ENCODE measurements around the gene EIF3L.

Gene EIF3L

GRCh38 chr22:37846433-37846832 lies 2.8 kb upstream of the EIF3L start:
- Histone ChIP-seq H3K4me1 (ENCODE audit: control insufficient read depth, insufficient read depth, low read depth, low read length) (peaks cover 9% of the 10 kb centered on the region), H2AK5ac (ENCODE audit: low read length, severe bottlenecking) (no peak overlapping the region), H3K27ac (ENCODE audit: low read length, poor library complexity, severe bottlenecking) (no peak overlapping the region), H3K4me3 (ENCODE audit: insufficient read depth in 1 of 2, low read depth in 1 of 2, low read length in 2 of 2) (no peak overlapping the region), H2BK120ac (ENCODE audit: low read depth, low read length) (no peak overlapping the region), H3K36me3 (ENCODE audit: control insufficient read depth in 1 of 2, insufficient read depth in 2 of 2, low read depth in 1 of 2, low read length in 2 of 2) (peaks cover 3 to 14% of the 10 kb centered on the region in 2 experiments), H3K18ac (ENCODE audit: low read depth in 1 of 2, low read length in 2 of 2) (no peak overlapping the region), H4K91ac (ENCODE audit: low read length) (no peak overlapping the region), H3K9ac (ENCODE audit: low read length) (no peak overlapping the region), H3K27me3 (ENCODE audit: control insufficient read depth in 1 of 2, insufficient read depth in 1 of 2, low read length in 2 of 2) (no peaks in the 10 kb centered on the region), H2BK12ac (ENCODE audit: low read length in 2 of 2) (no peak overlapping the region), H4K8ac (ENCODE audit: low read length) (no peak overlapping the region), H3K14ac (ENCODE audit: low read length in 2 of 2) (no peak overlapping the region), H3K23ac (ENCODE audit: low read length in 2 of 2) (no peak overlapping the region), H3K79me1 (replicated peaks; ENCODE audit: low read length, poor library complexity, severe bottlenecking) (peaks cover 8% of the 10 kb centered on the region), H2BK15ac (ENCODE audit: low read depth, poor library complexity, severe bottlenecking) (no peak overlapping the region), H3K4me2 (ENCODE audit: low read length, poor library complexity, severe bottlenecking) (no peak overlapping the region), H2BK5ac (ENCODE audit: low read depth, low read length, poor library complexity, severe bottlenecking) (no peak overlapping the region), H3K4ac (ENCODE audit: low read depth in 1 of 2, low read length in 2 of 2) (no peak overlapping the region), H2AFZ (ENCODE audit: low read depth, low read length) (no peak overlapping the region), H3K9me3 (ENCODE audit: control insufficient read depth, low read length) (no peaks in the 10 kb centered on the region)
- no peak for DNase-seq
- 97% methylated on average over 2 of the region's 2 CpGs for WGBS

DNA sequence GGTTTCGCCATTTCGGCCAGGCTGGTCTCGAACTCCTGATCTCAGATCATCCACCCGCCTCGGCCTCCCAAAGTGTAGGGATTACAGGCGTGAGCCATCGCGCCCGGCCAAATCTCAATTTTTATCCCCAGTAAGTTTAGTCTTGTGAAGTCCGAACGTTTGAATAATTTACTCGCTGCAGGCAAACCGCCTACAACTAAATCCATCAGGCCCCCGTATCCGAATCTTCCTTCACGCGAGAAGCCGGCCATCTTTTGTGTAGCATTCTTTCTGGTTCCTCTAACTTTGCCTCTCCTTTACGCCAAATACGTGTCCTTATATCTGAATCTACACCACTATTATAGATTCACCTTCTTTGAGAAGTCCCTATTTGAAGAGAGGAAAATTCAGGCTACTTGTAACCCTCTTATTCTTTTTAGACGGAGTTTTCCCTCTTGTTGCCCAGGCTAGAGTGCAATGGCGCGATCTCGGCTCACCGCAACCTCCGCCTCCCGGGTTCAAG lies 581 bp upstream of the EIF3L start:
- Histone ChIP-seq H4K91ac (ENCODE audit: low read length) (no peak overlapping the region), H3K4me1 (ENCODE audit: control insufficient read depth, insufficient read depth, low read depth, low read length) (peaks cover 9% of the 10 kb centered on the region), H3K9me3 (ENCODE audit: control insufficient read depth, low read length) (no peaks in the 10 kb centered on the region), H3K27ac (ENCODE audit: low read length, poor library complexity, severe bottlenecking) (peak overlapping the region; percentile 83), H2BK120ac (ENCODE audit: low read depth, low read length) (no peak overlapping the region), H2BK12ac (ENCODE audit: low read length in 2 of 2) (no peak overlapping the region), H3K23ac (ENCODE audit: low read length in 2 of 2) (peak overlapping the region in 1 of 2 experiments; percentile 30), H3K4ac (ENCODE audit: low read depth in 1 of 2, low read length in 2 of 2) (peak overlapping the region in 1 of 2 experiments; percentile 78), H3K9ac (ENCODE audit: low read length) (peak overlapping the region; percentile 96), H4K8ac (ENCODE audit: low read length) (no peak overlapping the region), H3K36me3 (ENCODE audit: control insufficient read depth in 1 of 2, insufficient read depth in 2 of 2, low read depth in 1 of 2, low read length in 2 of 2) (peaks cover 14 to 35% of the 10 kb centered on the region in 2 experiments), H2BK5ac (ENCODE audit: low read depth, low read length, poor library complexity, severe bottlenecking) (no peak overlapping the region), H3K18ac (ENCODE audit: low read depth in 1 of 2, low read length in 2 of 2) (peak overlapping the region in 1 of 2 experiments; percentile 37), H3K27me3 (ENCODE audit: control insufficient read depth in 1 of 2, insufficient read depth in 1 of 2, low read length in 2 of 2) (no peaks in the 10 kb centered on the region), H2AFZ (ENCODE audit: low read depth, low read length) (no peak overlapping the region), H2BK15ac (ENCODE audit: low read depth, poor library complexity, severe bottlenecking) (no peak overlapping the region), H3K79me1 (replicated peaks; ENCODE audit: low read length, poor library complexity, severe bottlenecking) (peaks cover 13% of the 10 kb centered on the region), H3K4me3 (ENCODE audit: insufficient read depth in 1 of 2, low read depth in 1 of 2, low read length in 2 of 2) (peak overlapping the region; percentile 89 to 100), H3K14ac (ENCODE audit: low read length in 2 of 2) (no peak overlapping the region), H2AK5ac (ENCODE audit: low read length, severe bottlenecking) (no peak overlapping the region), H3K4me2 (ENCODE audit: low read length, poor library complexity, severe bottlenecking) (peak overlapping the region; percentile 53)
- WGBS = 51% methylated on average over 27 of the region's 27 CpGs
- peak; percentile 39 for DNase-seq

GRCh38 chr22:37850801-37851200 lies 1.6 kb downstream of the EIF3L start:
- no peak overlapping the region for H3K23ac ChIP-seq (ENCODE audit: low read length in 2 of 2)
- H3K4ac ChIP-seq (ENCODE audit: low read depth in 1 of 2, low read length in 2 of 2) = no peak overlapping the region
- H2BK120ac ChIP-seq (ENCODE audit: low read depth, low read length) = no peak overlapping the region
- no peak overlapping the region for H2BK15ac ChIP-seq (ENCODE audit: low read depth, poor library complexity, severe bottlenecking)
- no peak overlapping the region for H4K8ac ChIP-seq (ENCODE audit: low read length)
- no peak overlapping the region for H2BK12ac ChIP-seq (ENCODE audit: low read length in 2 of 2)
- H3K27ac ChIP-seq (ENCODE audit: low read length, poor library complexity, severe bottlenecking) = no peak overlapping the region
- H3K9ac ChIP-seq (ENCODE audit: low read length) = peak overlapping the region; percentile 96
- no peak overlapping the region for H2BK5ac ChIP-seq (ENCODE audit: low read depth, low read length, poor library complexity, severe bottlenecking)
- peaks cover 9% of the 10 kb centered on the region for H3K4me1 ChIP-seq (ENCODE audit: control insufficient read depth, insufficient read depth, low read depth, low read length)
- no peak overlapping the region for H2AK5ac ChIP-seq (ENCODE audit: low read length, severe bottlenecking)
- H3K36me3 ChIP-seq (ENCODE audit: control insufficient read depth in 1 of 2, insufficient read depth in 2 of 2, low read depth in 1 of 2, low read length in 2 of 2) = peaks cover 24 to 57% of the 10 kb centered on the region in 2 experiments
- H2AFZ ChIP-seq (ENCODE audit: low read depth, low read length) = no peak overlapping the region
- H3K9me3 ChIP-seq (ENCODE audit: control insufficient read depth, low read length) = no peaks in the 10 kb centered on the region
- peak overlapping the region in 1 of 2 experiments; percentile 100 for H3K4me3 ChIP-seq (ENCODE audit: insufficient read depth in 1 of 2, low read depth in 1 of 2, low read length in 2 of 2)
- 96% methylated on average over 4 of the region's 4 CpGs for WGBS
- H4K91ac ChIP-seq (ENCODE audit: low read length) = no peak overlapping the region
- no peak overlapping the region for H3K4me2 ChIP-seq (ENCODE audit: low read length, poor library complexity, severe bottlenecking)
- peaks cover 17% of the 10 kb centered on the region for H3K79me1 ChIP-seq (replicated peaks; ENCODE audit: low read length, poor library complexity, severe bottlenecking)
- H3K27me3 ChIP-seq (ENCODE audit: control insufficient read depth in 1 of 2, insufficient read depth in 1 of 2, low read length in 2 of 2) = no peaks in the 10 kb centered on the region
- no peak overlapping the region for H3K18ac ChIP-seq (ENCODE audit: low read depth in 1 of 2, low read length in 2 of 2)
- no peak overlapping the region for H3K14ac ChIP-seq (ENCODE audit: low read length in 2 of 2)
- no peak for DNase-seq

GRCh38 chr22:37852418-37852817 lies 3.2 kb downstream of the EIF3L start:
- Histone ChIP-seq H2AFZ (ENCODE audit: low read depth, low read length) (no peak overlapping the region), H3K9me3 (ENCODE audit: control insufficient read depth, low read length) (no peaks in the 10 kb centered on the region), H2BK5ac (ENCODE audit: low read depth, low read length, poor library complexity, severe bottlenecking) (no peak overlapping the region), H4K91ac (ENCODE audit: low read length) (no peak overlapping the region), H2BK12ac (ENCODE audit: low read length in 2 of 2) (no peak overlapping the region), H3K4me2 (ENCODE audit: low read length, poor library complexity, severe bottlenecking) (no peak overlapping the region), H3K9ac (ENCODE audit: low read length) (no peak overlapping the region), H3K4me3 (ENCODE audit: insufficient read depth in 1 of 2, low read depth in 1 of 2, low read length in 2 of 2) (no peak overlapping the region), H3K4me1 (ENCODE audit: control insufficient read depth, insufficient read depth, low read depth, low read length) (peaks cover 9% of the 10 kb centered on the region), H3K18ac (ENCODE audit: low read depth in 1 of 2, low read length in 2 of 2) (no peak overlapping the region), H4K8ac (ENCODE audit: low read length) (no peak overlapping the region), H2AK5ac (ENCODE audit: low read length, severe bottlenecking) (no peak overlapping the region), H3K4ac (ENCODE audit: low read depth in 1 of 2, low read length in 2 of 2) (no peak overlapping the region), H2BK15ac (ENCODE audit: low read depth, poor library complexity, severe bottlenecking) (no peak overlapping the region), H3K36me3 (ENCODE audit: control insufficient read depth in 1 of 2, insufficient read depth in 2 of 2, low read depth in 1 of 2, low read length in 2 of 2) (peaks cover 29 to 67% of the 10 kb centered on the region in 2 experiments), H3K14ac (ENCODE audit: low read length in 2 of 2) (no peak overlapping the region), H3K27me3 (ENCODE audit: control insufficient read depth in 1 of 2, insufficient read depth in 1 of 2, low read length in 2 of 2) (no peaks in the 10 kb centered on the region), H3K27ac (ENCODE audit: low read length, poor library complexity, severe bottlenecking) (no peak overlapping the region), H2BK120ac (ENCODE audit: low read depth, low read length) (no peak overlapping the region), H3K79me1 (replicated peaks; ENCODE audit: low read length, poor library complexity, severe bottlenecking) (peaks cover 17% of the 10 kb centered on the region), H3K23ac (ENCODE audit: low read length in 2 of 2) (no peak overlapping the region)
- no peak for DNase-seq
- WGBS = 97% methylated on average over 5 of the region's 5 CpGs
